HCT116 (cell line): ENCODE results near the gene NAALADL2. TPM values are rescaled to one million over a fixed set of nuclear protein-coding genes. Genes with fewer than 3 reads are reported as not detected.

Experiments
- ATAC-seq: fragments of 200-7000 bp; cut with Tn5 transposase; 2 replicates; pipeline ENCODE4 v1.9.1; 2020; ENCODE audit warnings: mild to moderate bottlenecking, moderate library complexity
- BruUV-seq: library from RNA; stranded (reverse); fragments of 400-500 nt; replicated peaks from 2 replicates; lab custom pipeline; 2021; lab: Mats Ljungman, UMichigan
- CTCF ChIA-PET: fragments of 300-600 bp; sonication (Branson Sonifier 250); formaldehyde crosslinking; loops from one replicate; lab custom pipeline; 2021; ENCODE audit warnings: antibody characterized with exemption; lab: Charles Lee
- POLR2A ChIA-PET: fragments of 300-600, 350-600 bp; sonication (Branson Sonifier 250); formaldehyde crosslinking; loops from one replicate; lab custom pipeline; 2021; ENCODE audit warnings: antibody characterized with exemption; lab: Charles Lee
- RAD21 ChIA-PET, 2 experiments: fragments of 300-600 bp; sonication (Branson Sonifier 250); formaldehyde crosslinking; loops; one replicate each; lab custom pipeline; 2023; ENCODE audit warnings: low total read pairs in 2 of 2; ENCODE audit not compliant: uncharacterized antibody in 2 of 2, unreplicated experiment in 2 of 2, low non-redundant PET in 1 of 2; lab: Charles Lee
- DNase-seq: peaks from one replicate; pipeline ENCODE4 v3.0.0-alpha.2; 2010; ENCODE audit warnings: low read depth, low spot score
- H2AFZ ChIP-seq: fragments of 200-600 bp; shearing (Covaris generic), sonication (generic); 2 replicates; pipeline ENCODE4 v1.6.1; 2017; ENCODE audit warnings: low read depth, mixed run types, mixed read lengths, antibody characterized with exemption, low read length; ENCODE audit not compliant: poor library complexity, severe bottlenecking
- H3K27ac ChIP-seq: 2 replicates; pipeline ENCODE4 v1.5.1; 2012; ENCODE audit warnings: low read depth, low read length
- H3K27me3 ChIP-seq: fragments of 200-600 bp; sonication (generic); 2 replicates; pipeline ENCODE4 v1.6.1; 2016; ENCODE audit warnings: mixed run types, low read length, mixed read lengths; ENCODE audit not compliant: insufficient read depth
- H3K36me3 ChIP-seq, 2 experiments: fragments of 200-500 bp in 1 of 2; fragments of 200-600 bp in 1 of 2; sonication (Bioruptor generic) in 1 of 2; sonication (generic) in 1 of 2; 2 replicates each; pipeline versions ENCODE4 v1.5.1 to v1.6.1; 2014 to 2016; ENCODE audit warnings: low read length in 2 of 2, inconsistent platforms in 1 of 2, mixed read lengths in 1 of 2, mixed run types in 1 of 2; ENCODE audit not compliant: insufficient read depth in 2 of 2, control insufficient read depth in 1 of 2
- H3K4me1 ChIP-seq, 2 experiments: fragments of 200-600 bp in 1 of 2; sonication (generic) in 1 of 2; 2 replicates each; pipeline versions ENCODE4 v1.5.1 to v1.6.1; 2012 to 2017; ENCODE audit warnings: low read length in 2 of 2, inconsistent platforms in 1 of 2, mild to moderate bottlenecking in 1 of 2, mixed read lengths in 1 of 2, mixed run types in 1 of 2, moderate library complexity in 1 of 2; ENCODE audit not compliant: insufficient read depth in 2 of 2, control insufficient read depth in 1 of 2
- H3K4me2 ChIP-seq: fragments of 200-600 bp; sonication (generic); 2 replicates; pipeline ENCODE4 v1.6.1; 2017; ENCODE audit warnings: mixed run types, low read length, mixed read lengths
- H3K4me3 ChIP-seq, 2 experiments: fragments of 200-600 bp in 1 of 2; sonication (generic) in 1 of 2; replicated peaks in 1 of 2; 2 replicates each; pipeline ENCODE4 v1.5.1; 2011 to 2016; ENCODE audit warnings: low read length in 2 of 2, control low read depth in 1 of 2, low read depth in 1 of 2, mild to moderate bottlenecking in 1 of 2, mixed read lengths in 1 of 2, mixed run types in 1 of 2
- H3K79me2 ChIP-seq: fragments of 200-600 bp; sonication (generic); 2 replicates; pipeline ENCODE4 v1.6.1; 2017; ENCODE audit warnings: mild to moderate bottlenecking, mixed run types, low read length, moderate library complexity, mixed read lengths; ENCODE audit not compliant: insufficient read depth
- H3K9ac ChIP-seq: fragments of 200-600 bp; sonication (generic); 2 replicates; pipeline ENCODE4 v1.6.1; 2016; ENCODE audit warnings: low read length, mixed read lengths
- H3K9me2 ChIP-seq: fragments of 200-600 bp; sonication (generic), shearing (Covaris generic); 2 replicates; pipeline ENCODE4 v1.6.1; 2017; ENCODE audit warnings: mixed run types, mild to moderate bottlenecking, moderate library complexity; ENCODE audit not compliant: insufficient read depth
- H3K9me3 ChIP-seq, 2 experiments: fragments of 200-500 bp in 1 of 2; fragments of 200-600 bp in 1 of 2; sonication (Bioruptor generic) in 1 of 2; sonication (generic) in 1 of 2; 2 replicates each; pipeline ENCODE4 v1.6.1; 2014 to 2017; ENCODE audit warnings: low read length in 2 of 2, mixed read lengths in 2 of 2, inconsistent platforms in 1 of 2, low read depth in 1 of 2, mild to moderate bottlenecking in 1 of 2, mixed run types in 1 of 2, moderate library complexity in 1 of 2; ENCODE audit not compliant: control insufficient read depth in 1 of 2, insufficient read depth in 1 of 2
- H4K20me1 ChIP-seq: fragments of 200-600 bp; sonication (generic), shearing (Covaris generic); 2 replicates; pipeline ENCODE4 v1.6.1; 2017; ENCODE audit warnings: mixed run types, mild to moderate bottlenecking, moderate library complexity; ENCODE audit not compliant: insufficient read depth
- ATF3 ChIP-seq: IDR thresholded peaks from 2 replicates; pipeline ENCODE4 v1.6.1; 2012
- CBX3 ChIP-seq: IDR thresholded peaks from 2 replicates; pipeline ENCODE4 v1.6.1; 2012; ENCODE audit warnings: low read depth
- CTCF ChIP-seq, 3 experiments: fragments of 200-600 bp in 1 of 3; sonication (generic) in 1 of 3; IDR thresholded peaks in 2 of 3; conservative IDR thresholded peaks in 1 of 3; 2 replicates each; pipeline ENCODE4 v1.5.1; 2012 to 2017; ENCODE audit warnings: low read depth in 2 of 3, low read length in 2 of 3, antibody characterized with exemption in 1 of 3, borderline replicate concordance in 1 of 3, control low read depth in 1 of 3, mild to moderate bottlenecking in 1 of 3, mixed read lengths in 1 of 3, mixed run types in 1 of 3, moderate library complexity in 1 of 3; ENCODE audit not compliant: insufficient read depth in 1 of 3
- EZH2 ChIP-seq: fragments of 200-600 bp; sonication (generic); IDR thresholded peaks from 2 replicates; pipeline ENCODE4 v1.6.1; 2017; ENCODE audit warnings: antibody characterized with exemption, mixed run types
- EZH2phosphoT487 ChIP-seq: fragments of 200-600 bp; IDR thresholded peaks from 2 replicates; pipeline ENCODE4 v1.6.1; 2018; ENCODE audit warnings: antibody characterized with exemption, borderline replicate concordance
- FOSL1 ChIP-seq: IDR thresholded peaks from 2 replicates; pipeline ENCODE4 v1.6.1; 2012; ENCODE audit warnings: low read depth
- MAX ChIP-seq: IDR thresholded peaks from 2 replicates; pipeline ENCODE4 v1.6.1; 2012
- POLR2A ChIP-seq: IDR thresholded peaks from 2 replicates; pipeline ENCODE4 v1.7.0; 2011; ENCODE audit warnings: borderline replicate concordance; ENCODE audit not compliant: insufficient read depth, insufficient read length; ENCODE audit errors: extremely low read depth
- POLR2AphosphoS5 ChIP-seq: IDR thresholded peaks from 2 replicates; pipeline ENCODE4 v1.6.1; 2011; ENCODE audit warnings: mild to moderate bottlenecking, low read depth, low read length, moderate library complexity
- RAD21 ChIP-seq: IDR thresholded peaks from 2 replicates; pipeline ENCODE4 v1.6.1; 2012; ENCODE audit warnings: low read depth, mild to moderate bottlenecking
- intact Hi-C: fragments of 100-400 bp; cut with micrococcal nuclease; formaldehyde crosslinking; loops from 2 replicates; pipeline ENCODE4 v1.10.0; 2022
- total RNA-seq: library from RNA; stranded (reverse); gene quantifications from one replicate; pipeline ENCODE4 v1.2.1, GENCODE V29; 2021; ENCODE audit not compliant: unreplicated experiment

The NAALADL2 gene
- total RNA-seq, 1 experiment from 2014 or later, result 2.9 TPM

- TF ChIP-seq CBX3 (peak; percentile 76), POLR2AphosphoS5 (no peak; the same call in 1 of the 2 replicates)
- TF ChIP-seq, all 23 proteins: peak for 7
Measured at GRCh38 chr3:174863488-174863887, 4.4 kb downstream of the NAALADL2 start (continued).

- POLR2A ChIA-PET, result no interaction called here
- TF ChIP-seq RAD21 (no peak), ATF3 (no peak), POLR2AphosphoS5 (no peak), FOSL1 (no peak), EZH2phosphoT487 (no peak)
- TF ChIP-seq, all 23 proteins: peak for 0
- RAD21 ChIA-PET, result no interaction called here
- BruUV-seq, result no TSS peak
- intact Hi-C loops, result loop anchor here (10.0 kb wide), 1 partner anchor 255 kb away; no protein-coding TSS in a partner anchor
- no peaks in the 10 kb centered on the region for H3K9me3 ChIP-seq
- DNase-seq, result no peak
- ATAC-seq, result no peak
- CTCF ChIA-PET, result no interaction called here
- H3K4me1 ChIP-seq, result no peaks in the 10 kb centered on the region
- no peak overlapping the region for H3K27ac ChIP-seq
- H3K79me2 ChIP-seq, result no peaks in the 10 kb centered on the region
- H3K9me2 ChIP-seq, result no peaks in the 10 kb centered on the region
- no peak overlapping the region for H3K9ac ChIP-seq
- no peaks in the 10 kb centered on the region for H3K27me3 ChIP-seq
- no peak overlapping the region for H3K4me2 ChIP-seq
- no peak overlapping the region for H2AFZ ChIP-seq
- no peak overlapping the region for H3K4me3 ChIP-seq
- no peaks in the 10 kb centered on the region for H3K36me3 ChIP-seq
- no peaks in the 10 kb centered on the region for H4K20me1 ChIP-seq
Measured at GRCh38 chr3:174869448-174869847, 10.3 kb downstream of the NAALADL2 start.

- intact Hi-C loops, result no loop called here
- no peak for ATAC-seq
Measured at GRCh38 chr3:174873832-174874657, 14.9 kb downstream of the NAALADL2 start.

More at GRCh38 chr3:174873832-174874657, 14.9 kb downstream of the NAALADL2 start:
- ChIA-PET CTCF (no interaction called here), POLR2A (no interaction called here), RAD21 (no interaction called here)
- TF ChIP-seq CBX3 (no peak), MAX (no peak), FOSL1 (no peak), POLR2A (no peak), CTCF (IDR thresholded peaks at IDR 0.05 in 2 of 3, conservative IDR thresholded peaks at IDR 0.05 in 1 of 3; ENCODE audit: borderline replicate concordance in 1 of 3, insufficient read depth in 1 of 3, low read depth in 2 of 3, low read length in 2 of 3) (no peak), EZH2 (no peak), EZH2phosphoT487 (no peak)
- Histone ChIP-seq H3K9me3 (no peaks in the 10 kb centered on the region), H3K9ac (no peak overlapping the region), H3K27me3 (no peaks in the 10 kb centered on the region), H3K79me2 (no peaks in the 10 kb centered on the region), H3K9me2 (0 out of 2 replicates have a peak, but pooled peaks cover 3% of the 10 kb centered on the region), H4K20me1 (no peaks in the 10 kb centered on the region), H3K4me3 (no peak overlapping the region), H2AFZ (no peak overlapping the region), H3K36me3 (no peaks in the 10 kb centered on the region), H3K27ac (no peak overlapping the region), H3K4me1 (no peaks in the 10 kb centered on the region), H3K4me2 (no peak overlapping the region)
- no peak for DNase-seq
- BruUV-seq, result no TSS peak
